Smooth muscle cell (in vitro differentiated cells): ENCODE data around the gene METTL21C. TPM values are rescaled to one million over a fixed set of nuclear protein-coding genes. Genes with fewer than 3 reads are reported as not detected.

Source experiments
- DNase-seq: peaks from one replicate; lab custom pipeline; 2025; ENCODE audit not compliant: unreplicated experiment; lab: John Stamatoyannopoulos, UW
- H2AFZ ChIP-seq: fragments of 200-600 bp; sonication (generic); 2 replicates; pipeline ENCODE4 v1.6.0; 2016; ENCODE audit warnings: antibody characterized with exemption, low read depth, mild to moderate bottlenecking
- H3F3A ChIP-seq: fragments of 200-600 bp; sonication (generic); 2 replicates; pipeline ENCODE4 v1.6.0; 2017; ENCODE audit warnings: antibody characterized with exemption, low read depth
- H3K27ac ChIP-seq: fragments of 200-600 bp; sonication (generic); 2 replicates; pipeline ENCODE4 v1.5.1; 2016; ENCODE audit warnings: low read depth, mild to moderate bottlenecking
- H3K27me3 ChIP-seq: fragments of 200-600 bp; sonication (generic); 2 replicates; pipeline ENCODE4 v1.6.1; 2016; ENCODE audit warnings: low read depth, mild to moderate bottlenecking
- H3K36me3 ChIP-seq: fragments of 200-600 bp; sonication (generic); 2 replicates; pipeline ENCODE4 v1.5.1; 2016; ENCODE audit warnings: low read depth
- H3K4me1 ChIP-seq: fragments of 200-600 bp; sonication (generic); 2 replicates; pipeline ENCODE4 v1.5.1; 2016; ENCODE audit warnings: low read depth
- H3K4me2 ChIP-seq: fragments of 200-600 bp; sonication (generic); 2 replicates; pipeline ENCODE4 v1.6.0; 2016; ENCODE audit warnings: mild to moderate bottlenecking
- H3K4me3 ChIP-seq: fragments of 200-600 bp; sonication (generic); 2 replicates; pipeline ENCODE4 v1.5.1; 2016; ENCODE audit warnings: mild to moderate bottlenecking
- H3K79me2 ChIP-seq: fragments of 200-600 bp; sonication (generic); 2 replicates; pipeline ENCODE4 v1.6.0; 2016; ENCODE audit warnings: low read depth, mild to moderate bottlenecking
- H3K9ac ChIP-seq: fragments of 200-600 bp; sonication (generic); 2 replicates; pipeline ENCODE4 v1.6.0; 2016; ENCODE audit warnings: low read depth
- H3K9me3 ChIP-seq: fragments of 200-600 bp; sonication (generic); replicated peaks from 2 replicates; pipeline ENCODE4 v1.5.1; 2016; ENCODE audit warnings: low read depth
- H4K20me1 ChIP-seq: fragments of 200-600 bp; sonication (generic); 2 replicates; pipeline ENCODE4 v1.6.0; 2016; ENCODE audit warnings: low read depth
- WGBS: methylation state at CpG from one replicate; pipeline ENCODE4 v1.1.7; 2016; ENCODE audit warnings: low lambda C conversion rate; 5-methylcytosine and 5-hydroxymethylcytosine counted together
- polyA plus RNA-seq: library from polyadenylated mRNA; unstranded; fragments of >200 nt; fragmentation: Nextera tagmentation; extraction: Ambion mirVana; gene quantifications from 2 replicates; pipeline ENCODE4 v1.2.1, GENCODE V29; 2016
- total RNA-seq: library from RNA; depleted of rRNA; stranded (reverse); fragments of >200 nt; gene quantifications from 2 replicates; pipeline ENCODE4 v1.2.3, GENCODE V29; 2014
- TF ChIP-seq, protein P1 (sequence below): fragments of 200-600 bp; sonication (generic); IDR thresholded peaks from 2 replicates; pipeline ENCODE4 v1.5.1; 2017; ENCODE audit warnings: borderline replicate concordance, mild to moderate bottlenecking, antibody characterized with exemption; ENCODE audit not compliant: insufficient read depth, poor library complexity, severe bottlenecking

METTL21C gene
- total and polyA plus RNA-seq, 2 experiments from 2014 or later: not detected

GRCh38 chr13:102643656-102644055 is 51.2 kb downstream of the METTL21C start:
- H3K36me3 ChIP-seq: peaks cover 26% of the 10 kb centered on the region
- no peaks in the 10 kb centered on the region for H3F3A ChIP-seq
- DNase-seq: no peak
- H3K4me1 ChIP-seq: no peaks in the 10 kb centered on the region
- no peaks in the 10 kb centered on the region for H3K9me3 ChIP-seq
- H3K27me3 ChIP-seq: no peaks in the 10 kb centered on the region
- H3K4me2 ChIP-seq: no peak overlapping the region
- no peaks in the 10 kb centered on the region for H3K79me2 ChIP-seq
- no peak overlapping the region for H3K4me3 ChIP-seq
- no peak overlapping the region for H3K27ac ChIP-seq
- H4K20me1 ChIP-seq: no peaks in the 10 kb centered on the region
- WGBS: 74% methylated on average over 1 of the region's 1 CpG
- no peak overlapping the region for H3K9ac ChIP-seq
- H2AFZ ChIP-seq: no peak overlapping the region
- TF ChIP-seq, protein P1, sequence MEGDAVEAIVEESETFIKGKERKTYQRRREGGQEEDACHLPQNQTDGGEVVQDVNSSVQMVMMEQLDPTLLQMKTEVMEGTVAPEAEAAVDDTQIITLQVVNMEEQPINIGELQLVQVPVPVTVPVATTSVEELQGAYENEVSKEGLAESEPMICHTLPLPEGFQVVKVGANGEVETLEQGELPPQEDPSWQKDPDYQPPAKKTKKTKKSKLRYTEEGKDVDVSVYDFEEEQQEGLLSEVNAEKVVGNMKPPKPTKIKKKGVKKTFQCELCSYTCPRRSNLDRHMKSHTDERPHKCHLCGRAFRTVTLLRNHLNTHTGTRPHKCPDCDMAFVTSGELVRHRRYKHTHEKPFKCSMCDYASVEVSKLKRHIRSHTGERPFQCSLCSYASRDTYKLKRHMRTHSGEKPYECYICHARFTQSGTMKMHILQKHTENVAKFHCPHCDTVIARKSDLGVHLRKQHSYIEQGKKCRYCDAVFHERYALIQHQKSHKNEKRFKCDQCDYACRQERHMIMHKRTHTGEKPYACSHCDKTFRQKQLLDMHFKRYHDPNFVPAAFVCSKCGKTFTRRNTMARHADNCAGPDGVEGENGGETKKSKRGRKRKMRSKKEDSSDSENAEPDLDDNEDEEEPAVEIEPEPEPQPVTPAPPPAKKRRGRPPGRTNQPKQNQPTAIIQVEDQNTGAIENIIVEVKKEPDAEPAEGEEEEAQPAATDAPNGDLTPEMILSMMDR: no peak

DNA sequence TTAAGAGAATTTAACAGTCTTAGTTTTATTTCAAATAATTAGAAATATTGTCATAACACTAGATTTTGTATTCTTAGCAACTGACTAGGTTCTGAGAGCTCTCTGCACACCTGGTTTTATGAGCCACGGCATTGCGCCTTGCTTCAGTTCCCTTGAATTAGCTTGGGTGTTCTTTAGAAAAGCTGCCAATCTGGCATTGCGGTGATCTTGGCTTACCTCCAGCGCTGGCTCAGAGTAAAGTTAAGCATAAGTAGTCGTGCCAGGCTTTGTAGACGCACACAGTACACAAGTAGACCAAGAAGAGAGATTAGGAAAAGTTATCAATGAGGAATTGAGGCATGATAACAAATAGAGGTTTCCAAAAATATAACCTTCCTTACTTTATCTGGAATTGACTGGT is 52.4 kb downstream of the METTL21C start:
- Histone ChIP-seq H3K4me3 (no peak overlapping the region), H3K36me3 (peaks cover 30% of the 10 kb centered on the region), H3K4me2 (no peak overlapping the region), H2AFZ (no peak overlapping the region), H3K79me2 (no peaks in the 10 kb centered on the region), H4K20me1 (no peaks in the 10 kb centered on the region), H3K27ac (no peak overlapping the region), H3K9me3 (no peaks in the 10 kb centered on the region), H3K4me1 (no peaks in the 10 kb centered on the region), H3K9ac (no peak overlapping the region), H3K27me3 (no peaks in the 10 kb centered on the region), H3F3A (no peaks in the 10 kb centered on the region)
- no peak for DNase-seq
- 98% methylated on average over 6 of the region's 6 CpGs for WGBS
- TF ChIP-seq, protein P1: no peak

DNA sequence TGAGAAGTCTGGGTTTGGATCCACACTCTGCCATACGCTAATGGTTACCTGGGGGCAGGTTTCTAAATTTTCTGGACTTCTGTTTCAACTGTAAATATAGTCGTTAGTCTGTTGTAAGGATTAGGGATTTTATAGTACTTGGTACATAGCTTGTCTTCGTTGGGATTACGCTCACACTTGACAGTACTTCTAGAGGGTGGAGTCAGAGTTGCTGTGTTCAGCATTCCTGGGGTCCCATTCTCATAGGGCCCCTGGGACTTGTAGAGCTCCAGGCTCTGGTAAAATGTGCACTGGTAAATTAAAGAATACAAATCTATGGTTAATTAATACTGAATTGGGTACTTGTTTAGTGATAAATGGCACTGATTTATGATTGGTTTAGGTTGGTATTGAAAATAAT is 52.8 kb downstream of the METTL21C start:
- Histone ChIP-seq H4K20me1 (no peaks in the 10 kb centered on the region), H3F3A (no peaks in the 10 kb centered on the region), H3K4me3 (no peak overlapping the region), H3K4me1 (no peaks in the 10 kb centered on the region), H3K9me3 (no peaks in the 10 kb centered on the region), H3K4me2 (no peak overlapping the region), H3K36me3 (peaks cover 31% of the 10 kb centered on the region), H3K27ac (no peak overlapping the region), H3K27me3 (no peaks in the 10 kb centered on the region), H2AFZ (no peak overlapping the region), H3K79me2 (no peaks in the 10 kb centered on the region), H3K9ac (no peak overlapping the region)
- DNase-seq: no peak
- TF ChIP-seq, protein P1: no peak
- 61% methylated on average over 4 of the region's 4 CpGs for WGBS

DNA sequence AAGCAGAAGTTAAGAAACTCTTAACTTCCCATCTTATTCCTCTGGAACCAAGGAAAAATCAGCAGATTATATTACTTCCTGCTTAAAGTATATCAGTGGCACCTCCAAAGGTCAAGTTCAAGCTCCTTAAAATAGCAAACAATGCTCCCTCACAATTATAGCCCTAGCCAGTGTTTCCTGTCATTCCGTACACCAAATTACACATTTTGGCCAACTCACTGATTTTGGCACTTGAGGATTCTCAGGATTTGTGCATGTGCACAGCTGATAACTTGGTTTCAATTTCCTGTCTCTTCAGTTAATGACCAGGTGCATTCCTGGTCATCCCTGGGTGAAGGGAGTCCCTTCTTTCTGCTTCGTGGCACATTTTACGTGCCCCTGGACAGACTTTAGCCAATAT is 56.1 kb downstream of the METTL21C start:
- peaks cover 17% of the 10 kb centered on the region for H3K36me3 ChIP-seq
- 97% methylated on average over 3 of the region's 3 CpGs for whole genome bisulfite sequencing
- no peaks in the 10 kb centered on the region for H3F3A ChIP-seq
- H3K4me3 ChIP-seq: no peak overlapping the region
- H3K27ac ChIP-seq: no peak overlapping the region
- no peaks in the 10 kb centered on the region for H3K79me2 ChIP-seq
- no peaks in the 10 kb centered on the region for H3K4me1 ChIP-seq
- DNase-seq: no peak
- TF ChIP-seq, protein P1: no peak
- no peaks in the 10 kb centered on the region for H3K27me3 ChIP-seq
- no peak overlapping the region for H3K4me2 ChIP-seq
- no peaks in the 10 kb centered on the region for H4K20me1 ChIP-seq
- no peaks in the 10 kb centered on the region for H3K9me3 ChIP-seq
- H3K9ac ChIP-seq: no peak overlapping the region
- no peak overlapping the region for H2AFZ ChIP-seq
